ENCODE data around the gene ARHGAP6. TPM values are rescaled to one million over a fixed set of nuclear protein-coding genes. Genes with fewer than 3 reads are reported as not detected.

ARHGAP6 gene
- total RNA-seq, 1 experiment from 2014 or later: 0.10 TPM

GRCh38 chrX:11131146-11131545 is 534.6 kb downstream of the ARHGAP6 start (continued):
- TF ChIP-seq ZNF274 (IDR thresholded peaks at IDR 0.05; ENCODE audit: low read depth, low read length) (no peak), SRF (IDR thresholded peaks at IDR 0.05; ENCODE audit: low read depth) (no peak), EZH2 (IDR thresholded peaks at IDR 0.05) (no peak)

- no peak overlapping the region for H3K4me2 ChIP-seq (ENCODE audit: low read length)
- H3K36me3 ChIP-seq (ENCODE audit: control insufficient read depth in 1 of 2, insufficient read depth in 2 of 2, low read length in 2 of 2): no peaks in the 10 kb centered on the region
- H3K4me1 ChIP-seq (ENCODE audit: control insufficient read depth in 1 of 2, insufficient read depth in 2 of 2, low read length in 2 of 2): no peaks in the 10 kb centered on the region
- intact Hi-C loops (cut with micrococcal nuclease): loop anchor here (10.0 kb wide), 1 partner anchor 485 kb away; no protein-coding TSS in a partner anchor
- H3K9me3 ChIP-seq (ENCODE audit: control insufficient read depth in 1 of 2, insufficient read depth in 1 of 2, low read depth in 1 of 2, low read length in 2 of 2): no peaks in the 10 kb centered on the region
- H3K27ac ChIP-seq (ENCODE audit: low read depth, low read length): no peak overlapping the region
- no peak overlapping the region for H3K9ac ChIP-seq (ENCODE audit: low read length)
- H3K27me3 ChIP-seq (ENCODE audit: insufficient read depth, low read length): no peaks in the 10 kb centered on the region
- TF ChIP-seq RAD21 (IDR thresholded peaks at IDR 0.05; ENCODE audit: low read depth) (no peak), ZNF274 (IDR thresholded peaks at IDR 0.05; ENCODE audit: low read depth, low read length) (no peak), CTCF (IDR thresholded peaks at IDR 0.05 in 2 of 3, conservative IDR thresholded peaks at IDR 0.05 in 1 of 3; ENCODE audit: borderline replicate concordance in 1 of 3, insufficient read depth in 1 of 3, low read depth in 2 of 3, low read length in 2 of 3) (no peak), FOSL1 (IDR thresholded peaks at IDR 0.05; ENCODE audit: low read depth) (no peak), JUND (IDR thresholded peaks at IDR 0.05) (no peak), EZH2 (IDR thresholded peaks at IDR 0.05) (no peak), POLR2AphosphoS5 (IDR thresholded peaks at IDR 0.05; ENCODE audit: low read depth, low read length) (no peak), CEBPB (IDR thresholded peaks at IDR 0.05; ENCODE audit: low read depth) (no peak), SIN3A (IDR thresholded peaks at IDR 0.05; ENCODE audit: low read depth) (no peak), SRF (IDR thresholded peaks at IDR 0.05; ENCODE audit: low read depth) (no peak), YY1 (IDR thresholded peaks at IDR 0.05; ENCODE audit: extremely low read depth, insufficient replicate concordance, low read depth, low read length) (no peak), REST (IDR thresholded peaks at IDR 0.05; ENCODE audit: low read depth) (no peak)
- ChIA-PET POLR2A (no interaction called here), CTCF (no interaction called here), RAD21 (ENCODE audit: low non-redundant PET in 1 of 2, low total read pairs in 2 of 2, uncharacterized antibody in 2 of 2, unreplicated experiment in 2 of 2) (no interaction called here)
- DNase-seq (ENCODE audit: low read depth, low spot score) (no peak), ATAC-seq (no peak)
- no peak overlapping the region for H3K4me3 ChIP-seq (replicated peaks in 1 of 2; ENCODE audit: low read depth in 1 of 2, low read length in 2 of 2)
- no peaks in the 10 kb centered on the region for H3K79me2 ChIP-seq (ENCODE audit: insufficient read depth, low read length)
- no TSS peak for BruUV-seq (replicated peaks)
- no peaks in the 10 kb centered on the region for H3K9me2 ChIP-seq (ENCODE audit: insufficient read depth)
- no peaks in the 10 kb centered on the region for H4K20me1 ChIP-seq (ENCODE audit: insufficient read depth)
- H2AFZ ChIP-seq (ENCODE audit: low read depth, low read length, poor library complexity, severe bottlenecking): no peak overlapping the region
Measured at GRCh38 chrX:11130136-11130535, 535.6 kb downstream of the ARHGAP6 start.

All from HCT116 (cell line).